ENCODE results near the gene NFIA.

NFIA gene

GRCh38 chr1:61215676-61216289 is 133.4 kb downstream of the NFIA start:
- no peak for DNase-seq (ENCODE audit: low read depth)

- no peak for DNase-seq (ENCODE audit: low read depth)
These were observed 138.2 kb downstream of the NFIA start for GRCh38 chr1:61220536-61220935.

DNA sequence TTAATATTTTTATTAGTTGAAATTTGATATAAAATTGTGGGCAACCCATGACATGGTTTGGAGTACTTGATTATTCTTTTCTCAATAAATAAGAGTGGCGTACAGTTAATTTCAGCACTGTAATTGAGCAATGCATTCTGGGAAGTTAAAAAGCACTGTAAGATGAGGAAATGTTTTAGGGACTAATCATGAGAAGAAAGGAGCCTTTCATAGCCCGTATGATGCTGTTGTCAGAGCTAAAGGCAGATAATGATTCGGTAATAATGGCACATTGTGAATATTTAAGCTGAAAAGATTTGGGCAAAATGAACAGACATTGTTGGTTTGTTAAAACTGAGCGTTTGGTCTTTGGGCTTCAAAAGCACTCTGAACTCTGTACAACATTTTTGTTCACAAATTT is 139.3 kb downstream of the NFIA start:
- DNase-seq (ENCODE audit: low read depth) = no peak

DNA sequence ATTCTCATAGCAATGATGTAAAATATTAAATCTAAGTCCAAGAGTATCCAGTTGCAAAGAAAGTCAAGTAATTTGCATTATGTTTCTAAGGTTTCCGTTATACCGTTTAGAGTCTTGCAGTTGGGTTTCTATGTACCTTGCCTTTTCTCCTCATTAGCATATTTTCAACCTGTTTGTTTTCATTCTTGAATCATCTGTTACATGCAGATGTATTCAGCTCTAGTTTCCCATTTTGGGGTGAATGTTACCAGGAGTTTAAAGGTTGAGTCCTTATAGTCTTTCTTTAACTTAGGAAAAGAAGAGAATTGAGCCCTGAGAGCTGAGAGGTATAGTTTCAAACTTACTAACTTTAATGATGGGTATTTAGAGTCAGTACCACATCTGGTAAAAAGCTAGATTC is 139.9 kb downstream of the NFIA start:
- no peak for DNase-seq (ENCODE audit: low read depth)

DNA sequence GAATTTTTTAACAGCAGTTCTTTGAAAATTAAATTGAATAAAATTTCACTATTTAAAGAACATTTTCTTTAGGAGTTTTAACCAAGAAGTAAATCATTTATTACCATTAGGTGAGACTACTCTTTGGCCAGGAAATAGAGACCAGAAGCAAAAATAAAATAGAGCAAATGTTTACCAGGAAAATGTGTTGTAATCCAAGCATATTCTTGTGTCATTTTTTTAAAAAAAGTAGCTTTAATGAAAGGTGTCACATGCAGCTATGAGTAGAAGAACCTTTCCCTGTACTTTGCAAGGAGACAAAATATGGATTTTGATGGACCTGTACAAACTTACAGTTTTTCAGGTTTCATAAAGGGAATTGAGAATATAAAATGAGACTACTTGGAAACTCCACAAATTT is 140.8 kb downstream of the NFIA start:
- DNase-seq (ENCODE audit: low read depth) = no peak

- no peak for DNase-seq (ENCODE audit: low read depth)
These were observed 142.2 kb downstream of the NFIA start for GRCh38 chr1:61224609-61225008.

- no peak for DNase-seq (ENCODE audit: low read depth)
These were observed 143.1 kb downstream of the NFIA start for GRCh38 chr1:61225478-61225877.

- DNase-seq (ENCODE audit: low read depth) = no peak
These were observed 144.6 kb downstream of the NFIA start for GRCh38 chr1:61226791-61227567.

GRCh38 chr1:61227857-61228550 is 145.6 kb downstream of the NFIA start:
- no peak for DNase-seq (ENCODE audit: low read depth)

- no peak for DNase-seq (ENCODE audit: low read depth)
These were observed 148.2 kb downstream of the NFIA start for GRCh38 chr1:61230523-61230922.

GRCh38 chr1:61231795-61232194 is 149.4 kb downstream of the NFIA start:
- DNase-seq (ENCODE audit: low read depth) = no peak

DNA sequence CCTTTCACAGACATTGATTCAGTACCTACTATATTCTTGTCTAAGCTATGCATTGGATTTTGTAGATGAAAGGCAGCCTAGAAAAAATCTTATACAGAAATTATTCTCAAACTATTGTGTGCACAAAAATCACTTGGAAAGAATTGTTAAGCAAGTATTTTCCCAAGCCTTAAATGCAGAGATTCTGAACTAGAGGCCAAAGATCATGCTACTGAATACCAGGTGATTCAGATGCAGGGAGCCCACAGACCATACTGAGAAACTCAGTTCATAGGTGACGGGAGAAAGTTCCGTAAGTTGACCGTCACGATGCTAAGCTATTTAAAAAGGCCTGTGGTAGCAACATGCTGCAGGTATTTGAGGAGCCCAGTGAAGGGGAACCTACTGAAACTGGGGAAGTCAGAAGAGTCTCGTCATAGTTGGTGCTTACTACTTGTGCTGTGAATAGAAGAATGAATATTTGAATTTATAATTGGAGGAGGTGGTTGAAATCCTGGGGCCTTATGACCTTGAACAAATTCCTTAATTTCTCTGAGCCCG is 150.8 kb downstream of the NFIA start:
- DNase-seq (ENCODE audit: low read depth) = no peak

DNA sequence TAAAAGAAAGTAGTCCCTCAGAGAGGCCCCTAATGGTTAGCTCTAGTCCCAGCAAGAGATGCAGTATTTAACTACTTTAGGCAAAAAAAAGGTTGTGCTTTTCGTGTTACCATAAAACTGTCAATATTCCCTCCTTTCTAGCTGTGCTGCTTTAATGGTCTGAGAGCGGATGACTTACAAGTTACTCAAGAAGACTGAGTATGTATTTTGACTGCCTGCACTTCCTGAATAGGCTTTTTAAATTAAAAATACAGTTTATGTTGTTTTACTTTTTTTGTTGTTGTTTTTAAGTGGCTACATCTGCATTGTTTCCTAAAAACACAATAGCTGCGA is 152.2 kb downstream of the NFIA start:
- DNase-seq (ENCODE audit: low read depth) = no peak

GRCh38 chr1:61237147-61237546 is 154.8 kb downstream of the NFIA start:
- DNase-seq (ENCODE audit: low read depth) = no peak

GRCh38 chr1:61237659-61238358 is 155.4 kb downstream of the NFIA start:
- no peak for DNase-seq (ENCODE audit: low read depth)

DNA sequence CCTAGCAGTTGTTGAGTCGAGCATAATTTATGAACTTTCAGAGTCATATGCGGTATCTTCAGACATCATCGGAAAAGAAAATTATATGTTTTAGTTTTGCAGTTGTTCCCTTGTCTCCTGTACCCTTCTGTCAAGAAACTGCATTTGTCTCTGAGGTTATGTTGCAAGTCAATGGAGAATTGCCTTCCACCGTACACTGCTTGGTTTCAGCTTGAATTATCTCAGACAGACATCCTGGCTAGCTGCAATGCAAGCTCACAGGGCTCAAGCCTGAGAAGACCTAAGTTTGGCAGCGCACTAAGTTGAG is 156.0 kb downstream of the NFIA start:
- DNase-seq (ENCODE audit: low read depth) = no peak

DNA sequence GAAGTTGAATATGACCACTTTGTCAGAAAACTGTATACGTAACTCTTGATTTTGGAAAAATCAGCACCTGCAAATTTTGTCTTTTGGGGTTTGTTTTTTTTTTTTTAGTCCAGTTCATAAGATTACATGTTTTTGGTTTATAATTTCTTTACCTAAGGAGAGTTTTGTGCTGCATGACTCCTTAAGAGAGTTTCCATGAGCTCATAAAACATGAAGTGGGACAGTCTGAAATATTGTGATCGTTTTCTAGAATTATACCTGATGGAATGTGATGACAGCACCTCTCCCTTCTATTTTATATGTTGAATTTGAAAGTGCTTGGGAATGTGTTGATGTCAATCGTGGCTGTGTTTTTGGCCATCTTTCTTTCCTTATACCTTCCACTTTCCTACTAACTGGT is 158.5 kb downstream of the NFIA start:
- DNase-seq (ENCODE audit: low read depth) = no peak

GRCh38 chr1:61241411-61241838 is 159.1 kb downstream of the NFIA start:
- DNase-seq (ENCODE audit: low read depth) = no peak

DNA sequence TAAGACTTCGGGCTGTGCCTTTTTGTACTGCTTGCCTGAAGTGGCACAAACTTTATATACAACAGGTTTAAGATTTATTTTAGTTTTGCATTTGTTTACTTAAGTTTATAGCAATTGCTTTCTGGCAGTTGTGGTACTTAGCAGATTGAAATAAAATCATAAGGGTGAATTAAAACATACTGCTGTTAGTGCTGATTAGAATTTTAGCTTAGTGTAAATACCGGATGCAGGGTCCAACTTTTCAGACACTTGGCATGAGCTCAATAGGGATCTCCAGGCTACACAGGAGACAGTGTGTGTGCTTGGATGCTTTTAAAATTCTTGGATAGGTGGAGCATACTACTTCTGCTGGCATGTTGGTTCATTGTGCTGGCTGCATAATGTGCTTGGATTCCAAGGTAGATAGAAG is 159.6 kb downstream of the NFIA start:
- DNase-seq (ENCODE audit: low read depth) = no peak

DNA sequence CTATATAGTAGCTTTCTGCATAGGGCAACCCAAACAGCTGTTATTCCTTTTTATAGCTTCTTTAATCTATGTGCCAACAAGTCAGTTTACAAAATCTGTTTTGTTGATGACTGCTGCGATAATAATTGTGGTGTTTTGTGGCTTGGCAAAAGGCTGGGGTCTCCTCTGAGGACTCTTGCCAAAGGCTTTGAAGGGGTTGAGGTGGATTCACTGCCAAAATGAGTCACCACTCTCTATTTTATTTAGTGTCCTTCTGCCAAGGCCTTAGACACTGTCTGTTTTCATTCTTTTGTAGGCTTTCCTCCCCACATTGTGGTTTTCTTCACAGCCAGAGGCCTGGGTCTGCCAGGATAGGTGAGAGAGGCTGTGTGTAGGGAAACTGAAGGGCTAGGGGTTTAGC is 161.8 kb downstream of the NFIA start:
- no peak for DNase-seq (ENCODE audit: low read depth)

DNA sequence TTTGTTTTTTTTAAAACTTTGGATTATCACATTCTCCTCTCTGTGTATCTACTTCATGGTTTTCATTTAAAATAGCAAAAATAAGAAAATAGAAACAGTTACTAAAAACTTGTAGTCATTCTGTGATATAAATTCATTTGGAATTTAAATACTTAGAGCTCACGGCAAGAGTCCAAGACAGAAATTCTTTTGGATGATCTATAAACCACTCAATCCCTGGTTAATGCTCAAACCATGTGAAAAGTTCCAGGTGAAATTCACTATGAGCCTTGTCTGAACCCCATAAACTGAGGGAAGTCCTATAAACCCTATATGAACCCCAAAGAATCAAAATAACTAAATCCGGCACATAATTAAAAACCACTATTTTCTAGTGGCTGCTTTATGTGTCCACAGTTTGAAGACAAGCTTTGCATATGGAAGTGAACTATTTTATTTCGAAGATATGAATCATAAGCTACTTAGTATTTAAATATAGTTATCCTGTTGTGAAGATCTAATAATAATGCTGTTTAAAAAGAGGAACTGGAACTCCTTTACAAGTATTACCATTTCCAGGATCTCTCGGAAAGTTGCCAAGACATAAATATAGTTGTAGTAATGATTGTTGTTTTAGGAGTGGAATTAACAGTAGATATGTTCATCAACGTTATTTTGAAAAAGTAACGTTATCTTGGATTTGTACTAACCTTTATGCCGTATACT is 163.5 kb downstream of the NFIA start:
- DNase-seq (ENCODE audit: low read depth) = no peak

Data from activated gamma-delta T cell treated with anti-CD3 and anti-CD28 coated beads, Interleukin-2, amount 50 U/mL, for 16 hours (primary cell).